ENCODE results near the gene GLT1D1.

DNA sequence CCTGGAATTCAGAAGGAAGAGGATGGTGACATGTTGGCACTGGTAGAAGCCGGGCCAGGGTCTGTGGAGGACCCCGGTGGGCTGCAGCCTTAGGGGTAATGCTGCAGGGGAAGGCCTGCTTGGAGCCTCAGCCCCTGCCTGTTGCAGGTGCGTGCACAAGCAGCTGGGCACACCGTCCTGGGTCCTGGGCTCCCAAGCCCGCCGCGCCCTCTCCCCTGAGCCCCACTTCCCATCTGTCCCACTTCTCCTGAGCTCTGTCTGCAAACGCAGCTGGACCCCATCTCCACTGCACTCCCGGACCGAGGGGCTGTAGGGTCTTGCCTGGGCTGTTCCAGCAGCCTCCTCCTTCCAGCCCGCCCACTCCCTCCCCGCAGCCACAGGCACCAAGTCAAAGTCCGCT lies 116.8 kb downstream of the GLT1D1 start:
- TF ChIP-seq EP300 (IDR thresholded peaks at IDR 0.05) (no peak), POLR2A (IDR thresholded peaks at IDR 0.05) (no peak), POLR2AphosphoS5 (IDR thresholded peaks at IDR 0.05) (no peak)
- TF ChIP-seq, protein P1, sequence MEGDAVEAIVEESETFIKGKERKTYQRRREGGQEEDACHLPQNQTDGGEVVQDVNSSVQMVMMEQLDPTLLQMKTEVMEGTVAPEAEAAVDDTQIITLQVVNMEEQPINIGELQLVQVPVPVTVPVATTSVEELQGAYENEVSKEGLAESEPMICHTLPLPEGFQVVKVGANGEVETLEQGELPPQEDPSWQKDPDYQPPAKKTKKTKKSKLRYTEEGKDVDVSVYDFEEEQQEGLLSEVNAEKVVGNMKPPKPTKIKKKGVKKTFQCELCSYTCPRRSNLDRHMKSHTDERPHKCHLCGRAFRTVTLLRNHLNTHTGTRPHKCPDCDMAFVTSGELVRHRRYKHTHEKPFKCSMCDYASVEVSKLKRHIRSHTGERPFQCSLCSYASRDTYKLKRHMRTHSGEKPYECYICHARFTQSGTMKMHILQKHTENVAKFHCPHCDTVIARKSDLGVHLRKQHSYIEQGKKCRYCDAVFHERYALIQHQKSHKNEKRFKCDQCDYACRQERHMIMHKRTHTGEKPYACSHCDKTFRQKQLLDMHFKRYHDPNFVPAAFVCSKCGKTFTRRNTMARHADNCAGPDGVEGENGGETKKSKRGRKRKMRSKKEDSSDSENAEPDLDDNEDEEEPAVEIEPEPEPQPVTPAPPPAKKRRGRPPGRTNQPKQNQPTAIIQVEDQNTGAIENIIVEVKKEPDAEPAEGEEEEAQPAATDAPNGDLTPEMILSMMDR (IDR thresholded peaks at IDR 0.05): no peak
